AG04449 (cell line): Measurements from ENCODE around the gene LY6G6F.

ENCODE experiments used
- CTCF ChIA-PET: fragments of 350-600 bp; formaldehyde crosslinking; extraction: SDS; loops from one replicate; lab custom pipeline; 2021; ENCODE audit warnings: antibody characterized with exemption; lab: Yijun Ruan, JAX
- POLR2A ChIA-PET: fragments of 400-600, 350-600 bp; formaldehyde crosslinking; extraction: SDS; loops from one replicate; lab custom pipeline; 2020; ENCODE audit warnings: antibody characterized with exemption, inconsistent platforms; lab: Yijun Ruan, JAX
- DNase-seq: peaks from one replicate; pipeline ENCODE4 v3.0.0-alpha.2; 2010; ENCODE audit warnings: low read depth, low spot score
- H3K4me3 ChIP-seq: 2 replicates; pipeline ENCODE4 v1.5.1; 2011; ENCODE audit warnings: low read depth, mild to moderate bottlenecking, control low read depth, low read length
- TF ChIP-seq, protein P1 (sequence below): IDR thresholded peaks from one replicate; pipeline ENCODE4 v1.5.1; 2011; ENCODE audit warnings: mild to moderate bottlenecking, moderate library complexity, low read length, control low read depth, inconsistent platforms; ENCODE audit not compliant: insufficient read depth; ENCODE audit errors: missing control alignments

The LY6G6F gene

DNA sequence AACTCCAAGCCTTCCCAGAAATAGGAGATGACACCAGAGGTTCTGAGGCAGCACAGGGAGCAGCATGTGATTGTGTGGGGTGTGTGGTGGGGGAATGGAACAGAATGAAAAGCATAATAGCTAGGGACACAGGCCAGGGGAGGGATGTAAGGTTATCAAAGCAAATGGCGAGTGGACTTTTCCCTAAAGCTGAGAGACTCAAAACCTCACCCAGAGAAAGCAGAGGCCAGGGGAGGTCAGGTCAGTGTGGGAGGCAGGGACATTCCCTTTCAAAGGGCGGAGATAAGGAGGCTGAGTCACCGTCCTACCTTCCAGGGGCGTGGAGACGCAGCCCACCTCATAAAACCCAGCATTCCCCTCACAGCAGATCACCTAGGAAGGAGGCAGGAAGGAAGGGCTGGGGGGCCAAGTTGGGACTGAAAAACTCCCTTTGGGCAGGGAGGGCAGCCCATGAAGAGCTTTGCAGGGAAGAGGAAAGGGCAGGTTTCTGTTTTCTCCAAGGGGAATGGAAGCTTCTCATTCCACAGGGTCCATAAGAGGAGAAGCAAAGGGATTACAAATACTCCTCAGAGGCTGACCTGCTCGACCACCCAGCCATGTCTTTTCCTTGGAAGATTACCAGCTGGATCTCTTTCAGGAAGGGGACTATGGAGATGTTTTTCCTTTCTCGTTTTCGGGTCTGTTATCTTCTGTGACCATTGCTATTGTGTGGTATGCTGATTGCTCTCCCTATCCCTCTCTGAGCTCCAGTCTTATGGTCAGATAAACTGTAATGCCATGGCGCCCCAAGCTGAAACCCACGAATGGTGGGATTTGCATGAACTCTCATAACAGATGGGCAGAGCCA lies 16.2 kb upstream of the LY6G6F start:
- no peak for DNase-seq
- no peak overlapping the region for H3K4me3 ChIP-seq
- ChIA-PET POLR2A (interaction anchor here (1.1 kb wide), 1 partner anchor 12 kb away, joined by 3 read pairs; the partner anchor contains the start of gene ABHD16A), CTCF (interaction anchor here (0.8 to 4.4 kb wide), 10 partner anchors 8 to 182 kb away, joined by 3 to 29 read pairs (median 5); partner anchors contain the start of genes ABHD16A, C6orf47, HSPA1B and LY6G5C)
- TF ChIP-seq, protein P1, sequence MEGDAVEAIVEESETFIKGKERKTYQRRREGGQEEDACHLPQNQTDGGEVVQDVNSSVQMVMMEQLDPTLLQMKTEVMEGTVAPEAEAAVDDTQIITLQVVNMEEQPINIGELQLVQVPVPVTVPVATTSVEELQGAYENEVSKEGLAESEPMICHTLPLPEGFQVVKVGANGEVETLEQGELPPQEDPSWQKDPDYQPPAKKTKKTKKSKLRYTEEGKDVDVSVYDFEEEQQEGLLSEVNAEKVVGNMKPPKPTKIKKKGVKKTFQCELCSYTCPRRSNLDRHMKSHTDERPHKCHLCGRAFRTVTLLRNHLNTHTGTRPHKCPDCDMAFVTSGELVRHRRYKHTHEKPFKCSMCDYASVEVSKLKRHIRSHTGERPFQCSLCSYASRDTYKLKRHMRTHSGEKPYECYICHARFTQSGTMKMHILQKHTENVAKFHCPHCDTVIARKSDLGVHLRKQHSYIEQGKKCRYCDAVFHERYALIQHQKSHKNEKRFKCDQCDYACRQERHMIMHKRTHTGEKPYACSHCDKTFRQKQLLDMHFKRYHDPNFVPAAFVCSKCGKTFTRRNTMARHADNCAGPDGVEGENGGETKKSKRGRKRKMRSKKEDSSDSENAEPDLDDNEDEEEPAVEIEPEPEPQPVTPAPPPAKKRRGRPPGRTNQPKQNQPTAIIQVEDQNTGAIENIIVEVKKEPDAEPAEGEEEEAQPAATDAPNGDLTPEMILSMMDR, result no peak

DNA sequence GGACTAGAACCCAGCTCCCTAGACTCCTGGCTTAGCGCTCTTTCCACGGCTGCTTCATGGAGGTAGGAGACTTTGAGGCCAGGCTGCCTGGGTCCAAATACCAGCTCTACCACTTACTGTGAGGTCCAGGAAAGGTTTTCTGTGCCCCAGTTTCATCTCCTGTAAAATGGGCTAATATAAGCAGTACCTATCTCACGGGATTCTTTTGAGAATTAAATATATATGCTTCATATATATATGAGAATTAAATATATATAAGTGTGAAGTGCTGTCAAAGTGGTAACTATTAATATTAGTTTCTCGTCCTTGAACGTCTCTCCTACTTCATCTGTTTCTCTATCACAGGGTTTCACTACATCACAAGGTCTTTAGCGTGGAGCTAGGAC lies 15.6 kb upstream of the LY6G6F start:
- POLR2A ChIA-PET, result interaction anchor here (1.1 kb wide), 1 partner anchor 12 kb away, joined by 3 read pairs; the partner anchor contains the start of gene ABHD16A

DNA sequence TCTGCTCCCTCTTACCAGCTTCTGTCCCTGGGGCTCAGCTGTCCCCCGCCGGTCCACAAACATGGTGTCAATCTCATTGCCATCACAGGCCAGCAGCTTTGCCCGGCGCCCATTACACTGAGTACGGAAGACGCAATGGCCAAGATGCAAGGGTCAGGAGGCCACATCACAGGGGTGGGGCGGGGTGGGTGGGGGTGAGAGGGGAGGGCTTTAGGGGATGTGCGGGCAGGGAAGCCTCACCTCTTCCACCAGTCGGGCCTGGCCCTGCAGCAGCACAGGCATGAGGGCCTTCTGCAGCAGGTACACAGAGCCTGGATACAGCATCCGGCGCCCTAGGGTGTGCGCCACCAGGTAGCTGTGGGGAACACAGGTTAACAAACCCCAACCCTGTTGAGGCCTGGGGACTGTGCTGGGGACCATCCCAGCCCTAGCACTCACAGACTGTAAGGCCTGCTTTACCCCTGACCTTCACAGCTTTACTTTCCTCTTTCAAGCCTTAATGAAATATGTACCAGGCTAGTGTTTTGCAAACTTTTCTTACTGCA lies 15.0 kb upstream of the LY6G6F start:
- no peak overlapping the region for H3K4me3 ChIP-seq
- no peak for DNase-seq
- ChIA-PET CTCF (interaction anchor here (0.8 to 4.4 kb wide), 7 partner anchors 9 to 138 kb away, joined by 3 to 29 read pairs (median 6); partner anchors contain the start of gene LY6G5C), POLR2A (interaction anchor here (1.1 kb wide), 1 partner anchor 11 kb away, joined by 3 read pairs; the partner anchor contains the start of gene ABHD16A)
- TF ChIP-seq, protein P1, result no peak

More for the DNA sequence above, 15.6 kb upstream of the LY6G6F start:
- no peak for DNase-seq
- H3K4me3 ChIP-seq, result no peak overlapping the region
- CTCF ChIA-PET, result interaction anchor here (0.8 to 4.4 kb wide), 7 partner anchors 7 to 136 kb away, joined by 4 to 29 read pairs (median 8); partner anchors contain the start of genes ABHD16A, HSPA1B and LY6G5C
- TF ChIP-seq, protein P1, result no peak

DNA sequence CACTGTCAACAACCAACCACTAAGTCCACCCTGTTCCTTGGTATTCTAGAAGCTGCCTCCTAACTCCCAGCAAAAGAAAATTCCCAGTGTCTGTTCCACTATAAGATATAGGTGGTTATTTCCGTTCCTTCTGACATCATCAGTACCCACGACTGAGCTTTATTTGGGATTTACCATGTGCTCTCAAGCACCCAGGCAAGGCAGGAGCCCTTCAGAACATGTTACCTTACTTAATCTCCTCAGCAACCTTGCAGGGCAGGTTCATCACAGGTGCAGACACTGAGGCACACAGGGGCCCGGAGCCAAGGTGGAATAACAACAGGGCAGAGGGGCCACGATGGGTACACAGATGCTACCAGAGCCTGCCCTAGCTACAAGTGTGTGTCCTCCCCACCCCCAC lies 14.3 kb upstream of the LY6G6F start:
- ChIA-PET POLR2A (no interaction called here), CTCF (interaction anchor here (1.0 to 4.4 kb wide), 4 partner anchors 9 to 137 kb away, joined by 3 to 29 read pairs (median 6); partner anchors contain the start of gene LY6G5C)
- TF ChIP-seq, protein P1, result no peak
- no peak for DNase-seq
- no peak overlapping the region for H3K4me3 ChIP-seq

DNA sequence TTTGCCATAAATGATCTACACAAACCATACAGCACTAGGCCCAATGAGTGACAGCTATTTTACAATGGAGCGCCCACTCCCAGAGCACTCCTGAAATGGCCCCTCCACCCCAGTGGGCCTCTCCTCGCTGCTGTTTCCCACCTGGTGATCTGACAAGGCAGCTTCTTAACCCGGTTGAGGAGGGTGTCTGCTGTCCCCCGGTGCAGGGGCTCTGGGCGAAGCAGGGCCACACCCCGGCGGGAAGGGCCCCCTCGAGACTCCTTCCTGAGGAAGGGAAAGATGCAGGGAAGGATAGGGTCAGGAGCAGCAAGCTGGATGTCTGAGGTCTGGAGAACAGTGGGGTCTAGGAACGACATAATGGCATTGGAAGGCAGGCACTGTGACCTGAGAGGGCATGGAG lies 13.8 kb upstream of the LY6G6F start:
- POLR2A ChIA-PET, result interaction anchor here (1.9 kb wide), 1 partner anchor 10 kb away, joined by 6 read pairs; the partner anchor contains the start of gene ABHD16A
- CTCF ChIA-PET, result interaction anchor here (1.0 to 4.4 kb wide), 5 partner anchors 9 to 137 kb away, joined by 3 to 29 read pairs (median 5); partner anchors contain the start of gene LY6G5C
- DNase-seq, result no peak
- TF ChIP-seq, protein P1, result no peak
- no peak overlapping the region for H3K4me3 ChIP-seq
